H1 (cell line): ENCODE data around the gene PIGV. TPM values are rescaled to one million over a fixed set of nuclear protein-coding genes. Genes with fewer than 3 reads are reported as not detected.

Source experiments
- CTCF ChIA-PET: fragments of 300-600 bp; sonication (Branson Sonifier 250); formaldehyde crosslinking; loops from one replicate; lab custom pipeline; 2021; ENCODE audit not compliant: partially characterized antibody; lab: Charles Lee
- POLR2A ChIA-PET: fragments of 300-600 bp; sonication (Branson Sonifier 250); formaldehyde crosslinking; loops from one replicate; lab custom pipeline; 2021; ENCODE audit warnings: inconsistent platforms; ENCODE audit not compliant: partially characterized antibody; lab: Charles Lee
- DNase-seq, 2 experiments: peaks; one replicate each; pipeline versions ENCODE4 v3.0.0 to v3.0.0-alpha.2; 2010 to 2022; ENCODE audit warnings: low spot score in 2 of 2, low read depth in 1 of 2, mixed read lengths in 1 of 2
- FAIRE-seq: peaks from 2 replicates; lab custom pipeline; 2011; peaks lifted over from hg19 to GRCh38; lab: Jason Lieb, UNC
- H2AFZ ChIP-seq: 2 replicates; pipeline ENCODE4 v1.8.1; 2012; ENCODE audit warnings: low read length, inconsistent platforms
- H2AK5ac ChIP-seq: 2 replicates; pipeline ENCODE4 v1.6.1; 2013; ENCODE audit warnings: low read depth, low read length
- H2BK120ac ChIP-seq: replicated peaks from 2 replicates; pipeline ENCODE3; 2013; ENCODE audit warnings: low read depth, low read length, inconsistent platforms
- H2BK12ac ChIP-seq: 2 replicates; pipeline ENCODE4 v1.6.1; 2013; ENCODE audit warnings: low read depth, low read length
- H2BK15ac ChIP-seq: 2 replicates; pipeline ENCODE4 v1.6.1; 2013; ENCODE audit warnings: low read length
- H2BK20ac ChIP-seq: 2 replicates; pipeline ENCODE4 v1.6.1; 2013; ENCODE audit warnings: low read length
- H2BK5ac ChIP-seq: 2 replicates; pipeline ENCODE4 v1.6.1; 2013; ENCODE audit warnings: low read depth, low read length
- H3K14ac ChIP-seq: 2 replicates; pipeline ENCODE4 v1.6.1; 2013; ENCODE audit warnings: inconsistent platforms; ENCODE audit not compliant: insufficient read length
- H3K18ac ChIP-seq: 2 replicates; pipeline ENCODE4 v1.6.1; 2013; ENCODE audit warnings: low read length; ENCODE audit errors: extremely low read depth
- H3K23ac ChIP-seq: 2 replicates; pipeline ENCODE4 v1.6.1; 2013; ENCODE audit warnings: inconsistent platforms; ENCODE audit not compliant: insufficient read length
- H3K23me2 ChIP-seq: 2 replicates; pipeline ENCODE4 v1.6.1; 2013; ENCODE audit warnings: low read depth, low read length
- H3K27ac ChIP-seq: 2 replicates; pipeline ENCODE4 v1.6.1; 2011; ENCODE audit warnings: low read depth, low read length, inconsistent platforms
- H3K27me3 ChIP-seq, 4 experiments: replicated peaks in 1 of 4; 1 replicate in 1 of 4; 2 replicates in 3 of 4; pipeline versions ENCODE4 v1.6.1 to v1.8.1; 2011 to 2013; ENCODE audit warnings: low read length in 3 of 4, mild to moderate bottlenecking in 3 of 4, inconsistent platforms in 2 of 4, mixed read lengths in 2 of 4, moderate library complexity in 1 of 4; ENCODE audit not compliant: control insufficient read depth in 3 of 4, insufficient read depth in 3 of 4; ENCODE audit errors: extremely low read depth in 1 of 4
- H3K36me3 ChIP-seq, 4 experiments: 2 replicates each; pipeline versions ENCODE4 v1.6.1 to v1.8.1; 2011 to 2013; ENCODE audit warnings: mild to moderate bottlenecking in 4 of 4, low read length in 3 of 4, moderate library complexity in 2 of 4, control low read depth in 1 of 4, inconsistent platforms in 1 of 4; ENCODE audit not compliant: insufficient read depth in 4 of 4, control insufficient read depth in 2 of 4
- H3K4ac ChIP-seq: replicated peaks from 2 replicates; pipeline ENCODE3; 2013; ENCODE audit warnings: low read length, low read depth, mixed read lengths, inconsistent platforms; ENCODE audit not compliant: insufficient read length
- H3K4me1 ChIP-seq, 4 experiments: replicated peaks in 1 of 4; 1 replicate in 1 of 4; 2 replicates in 3 of 4; pipeline versions ENCODE4 v1.6.1 to v1.8.1; 2011 to 2013; ENCODE audit warnings: low read length in 3 of 4, inconsistent platforms in 2 of 4, mixed read lengths in 1 of 4; ENCODE audit not compliant: insufficient read depth in 4 of 4, control insufficient read depth in 3 of 4
- H3K4me2 ChIP-seq, 2 experiments: 2 replicates each; pipeline versions ENCODE4 v1.6.1 to v1.8.1; 2011 to 2013; ENCODE audit warnings: low read depth in 2 of 2, low read length in 2 of 2, control low read depth in 1 of 2, inconsistent platforms in 1 of 2, mild to moderate bottlenecking in 1 of 2; ENCODE audit not compliant: insufficient read depth in 1 of 2
- H3K4me3 ChIP-seq, 4 experiments: fragments of 200-600, 300-600 bp in 1 of 4; sonication (generic), shearing (Covaris generic), sonication (Bioruptor Twin) in 1 of 4; 2 replicates each; pipeline versions ENCODE4 v1.5.1 to v1.8.1; 2011 to 2016; ENCODE audit warnings: low read length in 4 of 4, low read depth in 3 of 4, control low read depth in 2 of 4, inconsistent platforms in 2 of 4, mild to moderate bottlenecking in 2 of 4, mixed read lengths in 1 of 4, moderate library complexity in 1 of 4; ENCODE audit not compliant: insufficient read depth in 2 of 4; ENCODE audit errors: extremely low read depth in 1 of 4
- H3K56ac ChIP-seq: replicated peaks from 2 replicates; pipeline ENCODE3; 2013; ENCODE audit warnings: low read depth, mild to moderate bottlenecking, mixed read lengths, low read length, inconsistent platforms; ENCODE audit not compliant: insufficient read length
- H3K79me1 ChIP-seq: 2 replicates; pipeline ENCODE4 v1.6.1; 2013; ENCODE audit warnings: low read depth, low read length, control low read depth
- H3K79me2 ChIP-seq, 2 experiments: 2 replicates each; pipeline versions ENCODE4 v1.6.1 to v1.8.1; 2012 to 2013; ENCODE audit warnings: low read length in 2 of 2, mild to moderate bottlenecking in 2 of 2, inconsistent platforms in 1 of 2; ENCODE audit not compliant: insufficient read depth in 2 of 2, control insufficient read depth in 1 of 2
- H3K9ac ChIP-seq, 4 experiments: replicated peaks in 1 of 4; 1 replicate in 1 of 4; 2 replicates in 3 of 4; pipeline versions ENCODE4 v1.6.1 to v1.8.1; 2011 to 2013; ENCODE audit warnings: low read depth in 3 of 4, low read length in 3 of 4, control low read depth in 2 of 4, mild to moderate bottlenecking in 2 of 4, moderate library complexity in 2 of 4, inconsistent platforms in 1 of 4; ENCODE audit errors: extremely low read depth in 1 of 4
- H3K9me3 ChIP-seq, 2 experiments: 2 replicates each; pipeline versions ENCODE4 v1.6.1 to v1.8.1; 2012 to 2013; ENCODE audit warnings: mild to moderate bottlenecking in 2 of 2, moderate library complexity in 2 of 2, control low read depth in 1 of 2, inconsistent platforms in 1 of 2, low read depth in 1 of 2, low read length in 1 of 2, mixed read lengths in 1 of 2; ENCODE audit not compliant: insufficient read depth in 2 of 2
- H4K20me1 ChIP-seq, 2 experiments: replicated peaks in 1 of 2; 2 replicates each; pipeline versions ENCODE3 to v1.8.1; 2011 to 2013; ENCODE audit warnings: inconsistent platforms in 2 of 2, low read length in 2 of 2, mild to moderate bottlenecking in 1 of 2; ENCODE audit not compliant: insufficient read depth in 2 of 2, control insufficient read depth in 1 of 2
- H4K5ac ChIP-seq: 2 replicates; pipeline ENCODE4 v1.6.1; 2013; ENCODE audit warnings: low read length, low read depth, mixed read lengths, inconsistent platforms; ENCODE audit not compliant: insufficient read length
- H4K8ac ChIP-seq: 2 replicates; pipeline ENCODE4 v1.8.0; 2013; ENCODE audit warnings: mild to moderate bottlenecking, moderate library complexity, low read length, inconsistent platforms; ENCODE audit not compliant: insufficient read depth; ENCODE audit errors: extremely low read depth
- H4K91ac ChIP-seq: replicated peaks from 2 replicates; pipeline ENCODE3; 2013; ENCODE audit warnings: low read length, mixed read lengths, inconsistent platforms; ENCODE audit not compliant: insufficient read length
- CHD1 ChIP-seq: IDR thresholded peaks from 2 replicates; pipeline ENCODE4 v1.6.1; 2012; ENCODE audit warnings: low read depth, low read length, improper control_type of control experiment
- CHD2 ChIP-seq: IDR thresholded peaks from 2 replicates; pipeline ENCODE4 v1.6.1; 2012; ENCODE audit warnings: low read length, improper control_type of control experiment
- GABPA ChIP-seq: IDR thresholded peaks from 2 replicates; pipeline ENCODE4 v1.6.1; 2011; ENCODE audit warnings: mild to moderate bottlenecking, low read length, moderate library complexity, borderline replicate concordance; ENCODE audit not compliant: insufficient read depth
- KDM1A ChIP-seq: fragments of 200-600, 300-600 bp; sonication (generic); IDR thresholded peaks from 2 replicates; pipeline ENCODE4 v1.7.1; 2016; ENCODE audit warnings: mild to moderate bottlenecking, low read length, borderline replicate concordance
- POU5F1 ChIP-seq: IDR thresholded peaks from 2 replicates; pipeline ENCODE4 v1.6.1; 2011; ENCODE audit warnings: low read depth, mild to moderate bottlenecking, low read length, moderate library complexity
- RAD21 ChIP-seq, 2 experiments: IDR thresholded peaks in 1 of 2; conservative IDR thresholded peaks in 1 of 2; 2 replicates each; pipeline ENCODE4 v1.6.1; 2011; ENCODE audit warnings: low read depth in 2 of 2, low read length in 2 of 2, improper control_type of control experiment in 1 of 2, inconsistent platforms in 1 of 2, mild to moderate bottlenecking in 1 of 2, moderate library complexity in 1 of 2
- RFX5 ChIP-seq: IDR thresholded peaks from 2 replicates; pipeline ENCODE4 v1.6.1; 2011; ENCODE audit warnings: low read depth, low read length, improper control_type of control experiment, borderline replicate concordance
- SIRT6 ChIP-seq: IDR thresholded peaks from one replicate; pipeline ENCODE4 v1.7.1; 2012; ENCODE audit warnings: low read length, inconsistent platforms
- WGBS, 2 experiments: shearing (Covaris generic) in 1 of 2; methylation state at CpG; one replicate each; pipeline versions ENCODE4 v1.1.6 to v1.1.7; 2013 to 2015; ENCODE audit warnings: low lambda C conversion rate in 2 of 2, mixed read lengths in 2 of 2, inconsistent platforms in 1 of 2, low coverage in 1 of 2, missing lambda C conversion rate in 1 of 2; ENCODE audit not compliant: insufficient replicate concordance in 2 of 2, insufficient coverage in 1 of 2, insufficient read length in 1 of 2; ENCODE audit errors: extremely low coverage in 1 of 2, missing lambda C conversion rate in 1 of 2; 5-methylcytosine and 5-hydroxymethylcytosine counted together
- polyA plus RNA-seq, 7 experiments: library from polyadenylated mRNA; depleted of rRNA in 3 of 7; stranded (reverse) in 5 of 7; unstranded in 2 of 7; fragments of >200 nt in 5 of 7; fragments of 200-250 nt in 2 of 7; gene quantifications; 1 replicate in 5 of 7; 2 replicates in 1 of 7; 4 replicates in 1 of 7; pipeline versions ENCODE4 v1.2.1 to v1.2.3, GENCODE V29; 2011 to 2013; ENCODE audit warnings: missing spikeins in 2 of 7, mixed read lengths in 2 of 7
- total RNA-seq: library from RNA; stranded (reverse); fragmentation: NEBNext Ultra II Directional; extraction: Animal tissue kit (Norgen Biotek cat#: 25700); gene quantifications from 2 replicates; pipeline ENCODE4 v1.2.1, GENCODE V29; 2021

Gene PIGV
- total and polyA plus RNA-seq, 2 of the 8 experiments (the other 6 are each of a cell fraction or from before 2014, with no cell fraction given): 8.5 to 20.9 TPM

DNA sequence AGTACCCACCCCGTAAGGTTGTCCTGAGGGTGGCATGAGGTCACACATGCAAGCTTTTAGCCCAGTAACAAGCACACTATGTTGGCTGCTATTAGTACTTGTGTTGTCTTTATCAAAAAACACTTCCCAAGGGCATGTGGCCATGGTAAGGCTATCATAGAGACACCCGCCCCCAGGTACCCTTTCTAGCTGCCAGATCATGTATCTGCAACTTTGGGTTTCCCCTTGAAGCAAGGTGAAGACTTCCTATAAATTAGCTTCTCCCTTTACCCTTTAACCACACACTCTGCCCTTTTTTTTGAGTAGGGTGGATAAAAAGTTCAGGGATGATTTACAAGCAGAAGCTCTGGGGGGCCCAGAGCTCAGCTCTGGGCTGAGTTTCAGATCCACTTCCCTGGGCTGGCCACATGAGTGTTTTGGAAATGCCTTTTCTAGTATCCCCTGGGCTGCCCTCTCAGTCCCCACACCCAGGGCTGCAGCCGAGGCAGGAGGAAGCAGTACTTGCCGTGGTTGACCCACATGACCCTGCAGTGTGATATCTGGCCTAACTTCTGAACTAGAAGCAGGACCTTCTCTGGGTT lies 40.8 kb downstream of the PIGV start:
- H4K20me1 ChIP-seq: peaks cover 9 to 11% of the 10 kb centered on the region in 2 experiments
- H2BK15ac ChIP-seq: no peak overlapping the region
- H4K5ac ChIP-seq: no peak overlapping the region
- WGBS, 2 experiments: 88% methylated on average over 4 of the region's 4 CpGs; no CpG with 5 or more reads in 1 of the 2 experiments
- no peak overlapping the region for H2AFZ ChIP-seq
- no peak overlapping the region for H3K18ac ChIP-seq
- peaks cover 0 to 11% of the 10 kb centered on the region in 2 experiments; a peak in 1 of 4 replicates for H3K79me2 ChIP-seq
- no peak overlapping the region for H3K14ac ChIP-seq
- no peak overlapping the region for H3K4me3 ChIP-seq
- peaks cover 6 to 9% (median 7%) of the 10 kb centered on the region in 4 experiments; a peak in 6 of 7 replicates for H3K4me1 ChIP-seq
- H2BK120ac ChIP-seq: no peak overlapping the region
- H3K4me2 ChIP-seq: peak overlapping the region in 1 of 2 experiments; percentile 4; a peak in 2 of 4 replicates
- H3K23ac ChIP-seq: no peak overlapping the region
- no peak overlapping the region for H2BK20ac ChIP-seq
- no peaks in the 10 kb centered on the region for H3K9me3 ChIP-seq
- H2BK12ac ChIP-seq: no peak overlapping the region
- H2BK5ac ChIP-seq: no peak overlapping the region
- DNase-seq (no peak), FAIRE-seq (no peak)
- H3K9ac ChIP-seq: no peak overlapping the region; a peak in 1 of 7 replicates
- no peaks in the 10 kb centered on the region for H3K27me3 ChIP-seq
- H4K91ac ChIP-seq: no peak overlapping the region
- peaks cover 6% of the 10 kb centered on the region; the same call in 1 of the 2 replicates for H3K23me2 ChIP-seq
- H3K79me1 ChIP-seq: peaks cover 12% of the 10 kb centered on the region
- CTCF ChIA-PET: interaction anchor here (0.6 to 12.8 kb wide), 6 partner anchors 10 to 290 kb away, joined by 3 to 125 read pairs (median 4); partner anchors contain the start of gene SFN
- H3K27ac ChIP-seq: no peak overlapping the region
- POLR2A ChIA-PET: interaction anchor here (1.2 to 1.6 kb wide), 3 partner anchors 37 to 269 kb away, joined by 3 to 4 read pairs (median 3); partner anchors contain the start of gene GPN2
- no peak overlapping the region for H3K4ac ChIP-seq
- H3K56ac ChIP-seq: no peak overlapping the region
- no peak overlapping the region for H4K8ac ChIP-seq
- no peak overlapping the region for H2AK5ac ChIP-seq
- peaks cover 0 to 14% (median 4%) of the 10 kb centered on the region in 4 experiments; a peak in 5 of 8 replicates for H3K36me3 ChIP-seq
- no peak for TF ChIP-seq CHD1
- no peak for TF ChIP-seq RAD21 (IDR thresholded peaks at IDR 0.05 in 1 of 2, conservative IDR thresholded peaks at IDR 0.05 in 1 of 2; ENCODE audit: low read depth in 2 of 2, low read length in 2 of 2)
- TF ChIP-seq SIRT6: no peak
- TF ChIP-seq KDM1A: no peak
- TF ChIP-seq CHD2: no peak
- TF ChIP-seq RFX5: no peak
- no peak for TF ChIP-seq GABPA
- TF ChIP-seq POU5F1: no peak
